ENCODE measurements around the gene ALG13.
"Not testable (repeated sequence)": the region's sequence is repeated elsewhere in the genome, so short reads cannot be mapped to it uniquely, and the experiment has no call there.

The ALG13 gene

DNA sequence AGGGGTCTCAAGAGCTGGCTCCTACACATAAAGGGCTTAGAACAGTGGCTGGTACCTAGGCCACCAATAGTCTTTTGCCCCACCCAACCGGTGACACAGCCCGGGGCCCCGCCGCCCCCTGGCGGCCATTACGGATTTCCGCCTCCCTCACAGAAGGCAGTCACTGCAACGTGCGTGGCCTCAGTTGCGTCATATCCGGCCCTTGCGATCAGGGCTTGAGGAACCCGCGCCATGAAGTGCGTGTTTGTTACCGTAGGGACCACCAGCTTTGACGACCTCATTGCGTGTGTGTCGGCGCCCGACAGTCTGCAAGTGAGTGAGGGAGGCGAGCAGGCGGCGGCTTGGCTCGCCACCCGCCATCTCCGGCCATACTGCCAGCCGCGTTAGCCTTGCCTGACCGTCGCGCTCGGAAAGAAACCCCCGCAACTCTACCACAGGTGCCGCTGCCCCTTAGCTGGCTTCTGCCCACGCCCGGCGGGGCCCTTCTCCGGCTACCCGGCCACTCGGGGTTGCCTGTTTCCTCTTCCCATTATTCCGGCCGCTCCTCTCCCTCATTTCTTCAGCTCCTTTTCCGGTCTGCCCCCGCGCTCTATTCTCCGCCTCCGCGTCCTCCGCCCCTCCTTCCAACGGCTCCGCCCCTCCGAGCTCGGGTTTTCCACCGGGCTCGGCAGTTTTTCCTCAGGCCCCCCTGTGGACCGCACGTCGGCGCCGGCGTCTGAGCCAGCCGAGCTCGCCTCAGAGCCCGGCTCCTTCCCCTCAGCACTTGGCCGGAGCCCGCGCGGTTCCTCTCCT, at the start of gene ALG13:
TSS of gene ALG13 (plus strand) at position 183 of the 792 bp plus-strand sequence. CDS start at position 232, 49 bp downstream.
- TF ChIP-seq, protein P1, sequence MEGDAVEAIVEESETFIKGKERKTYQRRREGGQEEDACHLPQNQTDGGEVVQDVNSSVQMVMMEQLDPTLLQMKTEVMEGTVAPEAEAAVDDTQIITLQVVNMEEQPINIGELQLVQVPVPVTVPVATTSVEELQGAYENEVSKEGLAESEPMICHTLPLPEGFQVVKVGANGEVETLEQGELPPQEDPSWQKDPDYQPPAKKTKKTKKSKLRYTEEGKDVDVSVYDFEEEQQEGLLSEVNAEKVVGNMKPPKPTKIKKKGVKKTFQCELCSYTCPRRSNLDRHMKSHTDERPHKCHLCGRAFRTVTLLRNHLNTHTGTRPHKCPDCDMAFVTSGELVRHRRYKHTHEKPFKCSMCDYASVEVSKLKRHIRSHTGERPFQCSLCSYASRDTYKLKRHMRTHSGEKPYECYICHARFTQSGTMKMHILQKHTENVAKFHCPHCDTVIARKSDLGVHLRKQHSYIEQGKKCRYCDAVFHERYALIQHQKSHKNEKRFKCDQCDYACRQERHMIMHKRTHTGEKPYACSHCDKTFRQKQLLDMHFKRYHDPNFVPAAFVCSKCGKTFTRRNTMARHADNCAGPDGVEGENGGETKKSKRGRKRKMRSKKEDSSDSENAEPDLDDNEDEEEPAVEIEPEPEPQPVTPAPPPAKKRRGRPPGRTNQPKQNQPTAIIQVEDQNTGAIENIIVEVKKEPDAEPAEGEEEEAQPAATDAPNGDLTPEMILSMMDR (IDR thresholded peaks at IDR 0.05; ENCODE audit: low read length), result peak; percentile 55
- TF ChIP-seq EZH2 (IDR thresholded peaks at IDR 0.05; ENCODE audit: borderline replicate concordance, low read length), result no peak
- Histone ChIP-seq H4K20me1 (ENCODE audit: insufficient read depth, low read length) (no peaks in the 10 kb centered on the region), H3K79me2 (ENCODE audit: insufficient read depth, low read length) (peaks cover 5% of the 10 kb centered on the region; the same call in 1 of the 2 replicates), H3K9me3 (ENCODE audit: low read length) (no peaks in the 10 kb centered on the region), H3K36me3 (ENCODE audit: insufficient read depth, low read length) (peaks cover 34% of the 10 kb centered on the region), H2AFZ (ENCODE audit: low read length) (0 out of 2 replicates have a peak within 1 kb of the TSS, but pooled peaks have one; percentile 91), H3K27me3 (ENCODE audit: insufficient read depth, low read length) (no peaks in the 10 kb centered on the region), H3F3A (ENCODE audit: insufficient read depth, low read length) (no peaks in the 10 kb centered on the region), H3K27ac (ENCODE audit: low read depth, low read length, poor library complexity, severe bottlenecking) (peak within 1 kb of the TSS; percentile 77), H3K9me2 (ENCODE audit: low read depth, low read length) (no peaks in the 10 kb centered on the region), H3K9ac (ENCODE audit: low read length) (peak within 1 kb of the TSS; percentile 98), H3K4me2 (ENCODE audit: low read length) (peak within 1 kb of the TSS; percentile 71), H3K4me1 (ENCODE audit: insufficient read depth, low read length, severe bottlenecking) (peaks cover 15% of the 10 kb centered on the region), H3K4me3 (ENCODE audit: low read depth, low read length, poor library complexity, severe bottlenecking) (peak within 1 kb of the TSS; percentile 95)

DNA sequence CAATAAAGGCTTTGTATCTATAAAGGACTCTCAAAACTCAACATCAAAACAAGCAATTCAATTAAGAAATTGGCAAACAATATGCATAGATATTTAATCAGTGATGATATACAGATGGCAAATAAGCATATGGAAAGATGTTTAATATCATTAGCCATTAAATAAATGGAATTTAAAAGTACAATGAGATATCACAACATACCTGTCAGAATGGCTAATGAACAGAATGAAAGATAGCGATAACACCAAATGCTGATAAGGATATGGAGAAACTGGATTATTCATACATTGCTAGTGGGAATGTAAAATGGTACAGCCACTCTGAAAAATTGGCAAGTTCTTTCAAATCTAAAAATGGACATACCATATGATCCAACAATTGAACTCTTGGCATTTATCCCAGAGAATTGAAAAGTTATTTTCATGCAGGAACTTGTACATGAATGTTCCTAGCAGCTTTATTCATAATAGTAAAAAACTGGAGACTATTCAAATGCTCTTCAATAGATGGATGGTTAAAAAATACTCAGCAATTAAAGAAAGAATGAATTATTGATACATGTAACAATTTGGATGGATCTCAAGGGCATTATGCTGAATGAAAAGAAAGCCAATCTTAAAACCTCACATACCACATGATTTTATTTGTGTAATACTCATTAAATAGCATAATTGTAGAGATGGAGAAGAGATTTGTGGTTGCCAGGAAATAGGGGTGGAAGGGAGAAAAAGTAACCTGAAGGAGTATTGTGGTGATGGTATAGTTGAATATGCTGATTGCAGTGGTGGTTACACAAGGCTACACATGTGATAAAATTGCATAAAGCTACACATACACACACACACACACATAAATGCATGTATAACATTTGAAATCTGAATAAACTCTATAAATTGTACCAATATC, 45.9 kb upstream of the ALG13 start:
- H3F3A ChIP-seq (ENCODE audit: insufficient read depth, low read length), result no peaks in the 10 kb centered on the region
- H3K9me3 ChIP-seq (ENCODE audit: low read length), result no peaks in the 10 kb centered on the region
- no peaks in the 10 kb centered on the region for H3K4me1 ChIP-seq (ENCODE audit: insufficient read depth, low read length, severe bottlenecking)
- H3K27ac ChIP-seq (ENCODE audit: low read depth, low read length, poor library complexity, severe bottlenecking), result no peak overlapping the region
- no peak for TF ChIP-seq EZH2 (IDR thresholded peaks at IDR 0.05; ENCODE audit: borderline replicate concordance, low read length)
- TF ChIP-seq, protein P1 (IDR thresholded peaks at IDR 0.05; ENCODE audit: low read length), result no peak
- no peaks in the 10 kb centered on the region for H3K79me2 ChIP-seq (ENCODE audit: insufficient read depth, low read length)
- no peak overlapping the region for H3K9ac ChIP-seq (ENCODE audit: low read length)
- no peaks in the 10 kb centered on the region for H3K27me3 ChIP-seq (ENCODE audit: insufficient read depth, low read length)
- no peaks in the 10 kb centered on the region for H4K20me1 ChIP-seq (ENCODE audit: insufficient read depth, low read length)
- no peaks in the 10 kb centered on the region for H3K9me2 ChIP-seq (ENCODE audit: low read depth, low read length)
- no peak overlapping the region for H3K4me3 ChIP-seq (ENCODE audit: low read depth, low read length, poor library complexity, severe bottlenecking)
- no peak overlapping the region for H3K4me2 ChIP-seq (ENCODE audit: low read length)
- no peak overlapping the region for H2AFZ ChIP-seq (ENCODE audit: low read length)
- H3K36me3 ChIP-seq (ENCODE audit: insufficient read depth, low read length), result no peaks in the 10 kb centered on the region

DNA sequence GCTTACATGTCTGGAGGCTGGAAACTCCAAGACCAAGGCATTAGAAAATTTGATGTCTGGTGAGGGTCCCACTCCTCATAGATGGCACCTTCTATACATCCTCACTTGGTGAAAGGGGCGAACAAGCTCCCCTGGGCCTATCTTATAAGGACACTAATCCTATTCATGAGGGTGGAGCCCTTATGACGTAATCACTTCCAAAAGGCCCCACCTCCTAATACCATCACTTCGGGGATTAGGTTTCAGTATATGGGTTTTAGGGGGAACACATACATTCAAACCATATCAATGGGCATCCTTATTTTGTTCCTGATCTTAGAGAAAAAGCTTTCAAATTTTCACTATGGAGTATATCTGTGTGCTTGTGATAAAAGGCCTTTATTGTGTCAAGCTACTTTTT, 39.0 kb upstream of the ALG13 start:
- H3F3A ChIP-seq (ENCODE audit: insufficient read depth, low read length), result no peaks in the 10 kb centered on the region
- no peak overlapping the region for H3K4me3 ChIP-seq (ENCODE audit: low read depth, low read length, poor library complexity, severe bottlenecking)

DNA sequence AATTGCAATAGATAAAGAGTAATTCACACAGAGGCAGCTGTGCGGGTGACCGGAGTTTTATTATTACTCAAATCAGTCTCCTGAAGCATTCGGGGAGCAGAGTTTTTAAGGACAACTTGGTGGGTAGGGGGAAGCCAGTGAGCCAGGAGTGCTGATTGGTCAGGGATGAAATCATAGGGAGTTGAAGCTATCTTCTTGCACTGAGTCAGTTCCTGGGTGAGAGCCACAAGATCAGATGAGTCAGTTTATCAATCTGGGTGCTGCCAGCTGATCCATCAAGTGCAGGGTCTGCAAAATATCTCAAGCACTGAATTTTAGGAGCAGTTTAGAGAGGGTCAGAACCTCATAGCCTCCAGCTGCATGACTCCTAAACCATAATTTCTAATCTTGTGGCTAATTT, 35.8 kb upstream of the ALG13 start:
- H3K36me3 ChIP-seq (ENCODE audit: insufficient read depth, low read length); H3K4me2 ChIP-seq (ENCODE audit: low read length); H4K20me1 ChIP-seq (ENCODE audit: insufficient read depth, low read length); H3K27ac ChIP-seq (ENCODE audit: low read depth, low read length, poor library complexity, severe bottlenecking); H3K9ac ChIP-seq (ENCODE audit: low read length); H3F3A ChIP-seq (ENCODE audit: insufficient read depth, low read length); H3K79me2 ChIP-seq (ENCODE audit: insufficient read depth, low read length); H3K9me3 ChIP-seq (ENCODE audit: low read length); H3K9me2 ChIP-seq (ENCODE audit: low read depth, low read length); H2AFZ ChIP-seq (ENCODE audit: low read length); H3K4me1 ChIP-seq (ENCODE audit: insufficient read depth, low read length, severe bottlenecking); H3K4me3 ChIP-seq (ENCODE audit: low read depth, low read length, poor library complexity, severe bottlenecking); H3K27me3 ChIP-seq (ENCODE audit: insufficient read depth, low read length): not testable (repeated sequence)

More for the DNA sequence above, 39.0 kb upstream of the ALG13 start:
- Histone ChIP-seq H3K79me2 (ENCODE audit: insufficient read depth, low read length) (no peaks in the 10 kb centered on the region), H3K27ac (ENCODE audit: low read depth, low read length, poor library complexity, severe bottlenecking) (no peak overlapping the region), H3K4me2 (ENCODE audit: low read length) (no peak overlapping the region), H3K9ac (ENCODE audit: low read length) (no peak overlapping the region), H3K9me3 (ENCODE audit: low read length) (no peaks in the 10 kb centered on the region), H4K20me1 (ENCODE audit: insufficient read depth, low read length) (no peaks in the 10 kb centered on the region), H3K36me3 (ENCODE audit: insufficient read depth, low read length) (no peaks in the 10 kb centered on the region), H3K9me2 (ENCODE audit: low read depth, low read length) (no peaks in the 10 kb centered on the region), H2AFZ (ENCODE audit: low read length) (no peak overlapping the region), H3K4me1 (ENCODE audit: insufficient read depth, low read length, severe bottlenecking) (no peaks in the 10 kb centered on the region), H3K27me3 (ENCODE audit: insufficient read depth, low read length) (no peaks in the 10 kb centered on the region)
- TF ChIP-seq, protein P1 (IDR thresholded peaks at IDR 0.05; ENCODE audit: low read length), result no peak
- TF ChIP-seq EZH2 (IDR thresholded peaks at IDR 0.05; ENCODE audit: borderline replicate concordance, low read length), result no peak

Measured in OCI-LY1 (cell line).